Stimulated activated CD4-positive, alpha-beta T cell treated with anti-CD3 and anti-CD28 coated beads, Interleukin-2, amount 100 ng/mL, for 24 hours (primary cell): ENCODE measurements around the gene DNAH11.
"Not testable (repeated sequence)": the region's sequence is repeated elsewhere in the genome, so short reads cannot be mapped to it uniquely, and the experiment has no call there.

Experiments used
- DNase-seq, 2 donors: peaks; one replicate each; pipeline ENCODE4 v3.0.0-alpha.2; 2020

The DNAH11 gene

DNA sequence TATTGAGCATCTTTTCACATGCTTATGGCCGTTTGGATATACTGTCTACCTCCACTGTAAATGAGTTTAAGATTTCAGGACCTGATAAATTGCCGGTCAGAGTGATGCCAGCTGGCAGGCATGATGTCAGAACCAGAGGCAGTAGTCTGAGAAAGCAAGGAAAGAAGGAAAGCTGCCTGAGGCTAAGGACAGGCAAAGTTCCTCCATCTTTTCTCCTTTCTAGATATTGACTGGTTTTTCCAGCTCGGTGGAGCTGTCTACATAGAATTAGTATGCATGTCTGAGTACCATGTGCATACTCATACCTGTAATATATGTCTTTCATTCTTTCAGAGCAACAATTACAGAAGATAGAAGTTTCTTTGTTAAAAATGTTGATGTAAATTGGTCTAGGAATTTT lies 350.6 kb downstream of the DNAH11 start:
- DNase-seq: no peak

DNA sequence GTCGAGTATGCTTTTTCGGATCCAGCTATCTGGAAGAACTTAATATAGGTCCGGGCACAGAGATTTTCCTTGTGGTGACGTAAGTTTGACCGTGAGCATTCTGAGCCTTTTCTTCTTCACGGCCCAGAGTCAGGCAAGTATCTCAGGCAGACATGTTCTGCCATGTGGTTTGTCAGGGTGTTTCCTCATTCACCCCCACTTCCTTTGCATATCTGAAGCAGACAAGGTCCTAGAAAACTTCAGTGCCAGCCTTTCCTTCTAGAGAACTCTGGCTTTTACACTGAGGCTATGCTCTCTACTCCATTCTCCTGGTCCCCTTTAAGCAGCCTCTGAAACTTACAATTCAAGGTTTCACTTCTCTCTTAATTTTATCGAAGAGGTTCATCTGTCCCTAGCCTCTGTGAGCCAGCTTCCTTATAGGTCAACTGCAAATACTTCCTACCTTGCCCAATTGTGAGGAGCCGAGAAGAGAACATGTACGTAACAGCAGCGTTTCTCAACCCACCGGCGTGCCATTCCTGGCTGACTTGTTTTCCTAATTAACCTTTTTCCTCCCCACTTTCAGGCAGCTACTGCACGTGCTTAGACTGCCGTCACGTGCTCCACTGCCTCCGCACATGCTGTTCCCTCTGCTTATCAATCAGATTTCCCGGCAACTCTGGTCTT lies 355.6 kb downstream of the DNAH11 start:
- DNase-seq: no peak

DNA sequence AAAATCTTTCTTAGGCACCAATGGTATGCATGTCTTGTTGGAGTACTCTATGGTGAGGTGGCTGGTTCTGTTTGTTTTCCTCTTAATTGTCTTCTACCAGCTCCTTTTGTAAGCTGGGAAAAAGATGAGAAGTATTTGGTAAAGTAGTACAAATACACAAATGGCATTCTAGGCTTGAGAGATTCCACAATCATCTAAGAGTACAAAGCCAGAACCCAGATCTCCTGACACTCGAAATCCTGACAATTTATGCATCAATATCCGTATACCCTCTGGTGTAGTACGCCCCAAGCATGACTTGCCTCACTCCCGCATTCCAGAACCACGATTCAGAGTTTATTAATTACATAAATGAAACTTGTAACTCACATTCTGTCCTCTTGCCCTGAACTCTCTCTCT lies 359.4 kb downstream of the DNAH11 start:
- no peak for DNase-seq

GRCh38 chr7:21903020-21903786 lies 360.4 kb downstream of the DNAH11 start:
- DNase-seq: no peak

GRCh38 chr7:21908746-21909145 lies 365.9 kb downstream of the DNAH11 start:
- DNase-seq: no peak

DNA sequence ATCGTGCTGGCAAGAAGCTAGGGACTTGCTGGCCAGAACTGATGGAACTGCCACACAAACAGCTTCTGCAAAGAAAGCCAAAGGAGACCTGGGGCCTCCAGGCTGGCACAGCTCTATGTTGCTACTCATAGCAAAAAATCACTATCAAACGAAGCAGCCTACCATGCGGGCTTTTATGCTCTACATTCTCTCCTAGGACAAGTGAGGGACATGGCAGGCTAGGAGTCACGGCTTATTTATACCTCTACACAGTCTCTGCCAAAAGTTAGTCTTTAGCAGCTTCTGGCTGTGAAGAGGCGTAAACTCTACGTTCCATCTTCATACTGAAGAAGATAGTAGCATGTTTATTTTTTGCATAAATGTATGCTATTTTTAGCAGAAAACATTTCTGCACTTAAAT lies 367.4 kb downstream of the DNAH11 start:
- DNase-seq: no peak

- DNase-seq: no peak
Observed at GRCh38 chr7:21911341-21911875, 368.6 kb downstream of the DNAH11 start.

DNA sequence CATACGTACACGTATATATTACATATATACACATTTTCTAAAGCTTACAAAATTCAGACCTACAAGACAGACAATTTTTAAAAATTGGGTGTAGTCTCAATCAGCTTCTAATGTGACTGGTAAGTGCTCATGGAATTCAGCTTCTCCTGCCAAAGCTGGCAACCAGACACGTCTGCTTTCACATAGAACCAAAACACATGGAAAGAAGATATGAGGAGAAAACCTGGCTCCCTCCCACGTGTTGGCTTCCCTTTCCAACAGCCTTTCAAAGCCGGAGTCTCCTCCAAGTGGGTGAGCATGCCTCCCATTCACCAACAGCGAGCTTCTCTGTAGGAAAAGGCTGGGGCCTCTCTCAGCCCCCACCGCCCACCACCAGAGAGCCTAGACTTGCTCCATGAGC lies 369.5 kb downstream of the DNAH11 start:
- no peak for DNase-seq

GRCh38 chr7:21912931-21913780 lies 370.3 kb downstream of the DNAH11 start:
- DNase-seq: no peak

DNA sequence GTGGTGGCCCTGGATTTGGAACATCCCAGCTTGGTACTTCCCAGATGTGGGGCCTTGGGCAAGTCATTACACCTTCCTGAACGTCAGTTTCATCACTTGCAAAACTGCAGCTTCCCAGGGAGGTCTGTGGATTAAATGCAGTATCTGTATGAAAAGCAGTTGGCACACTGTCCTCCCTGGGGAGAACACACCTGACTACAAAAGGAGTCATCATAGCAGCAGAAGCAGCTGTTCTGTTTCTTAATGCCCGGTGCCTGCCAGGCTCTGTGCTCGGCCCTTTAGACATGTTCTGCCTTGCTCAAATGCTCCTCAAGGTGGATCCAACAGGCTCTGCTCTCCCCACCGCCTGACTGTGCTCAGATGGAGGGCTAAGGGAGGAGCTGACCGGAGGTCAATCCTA lies 371.8 kb downstream of the DNAH11 start:
- DNase-seq: no peak

DNA sequence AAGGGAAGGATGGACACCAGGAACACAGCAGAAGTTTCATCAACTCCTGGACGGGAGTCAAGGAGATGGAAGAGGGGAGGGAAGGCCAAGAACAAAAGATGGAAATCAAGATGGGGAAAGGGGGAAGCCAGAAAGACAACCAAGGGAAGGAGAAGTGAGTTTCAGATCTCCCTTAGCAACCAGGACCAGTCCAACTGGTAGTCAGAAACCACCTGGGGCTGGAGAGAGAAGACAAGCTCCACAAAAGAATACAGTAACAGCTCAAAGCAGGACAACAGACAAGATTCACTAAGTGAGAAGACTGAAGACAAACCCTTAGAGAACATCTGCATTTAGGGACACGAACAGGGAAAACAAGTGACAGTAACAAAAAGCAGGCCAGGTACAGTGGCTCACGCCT lies 372.3 kb downstream of the DNAH11 start:
- DNase-seq: no peak

- DNase-seq: no peak
Observed at GRCh38 chr7:21916176-21916575, 373.3 kb downstream of the DNAH11 start.

- DNase-seq: no peak
Observed at GRCh38 chr7:21916629-21917028, 373.8 kb downstream of the DNAH11 start.

GRCh38 chr7:21918216-21918615 lies 375.4 kb downstream of the DNAH11 start:
- no peak for DNase-seq

DNA sequence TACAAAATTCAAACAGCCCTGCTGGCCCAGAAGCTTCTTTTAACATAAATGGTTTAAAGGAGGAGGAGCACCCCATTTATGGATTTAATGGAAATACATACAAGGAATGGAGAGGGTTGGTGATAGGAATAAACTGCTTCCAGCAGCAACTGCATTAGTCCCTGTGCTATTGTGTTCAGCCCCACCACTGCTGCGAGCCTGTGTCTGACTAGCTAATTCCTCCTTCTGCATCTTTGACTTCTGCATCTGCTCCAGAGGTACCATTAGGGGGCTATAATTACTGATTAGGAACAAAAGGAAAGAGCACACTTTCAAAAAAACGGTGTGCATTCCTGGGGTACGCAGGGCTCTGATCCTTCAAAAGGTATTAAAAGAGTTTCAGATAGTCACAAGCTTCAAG lies 378.1 kb downstream of the DNAH11 start:
- DNase-seq: no peak

- no peak for DNase-seq
Observed at GRCh38 chr7:21922605-21923004, 379.8 kb downstream of the DNAH11 start.

DNA sequence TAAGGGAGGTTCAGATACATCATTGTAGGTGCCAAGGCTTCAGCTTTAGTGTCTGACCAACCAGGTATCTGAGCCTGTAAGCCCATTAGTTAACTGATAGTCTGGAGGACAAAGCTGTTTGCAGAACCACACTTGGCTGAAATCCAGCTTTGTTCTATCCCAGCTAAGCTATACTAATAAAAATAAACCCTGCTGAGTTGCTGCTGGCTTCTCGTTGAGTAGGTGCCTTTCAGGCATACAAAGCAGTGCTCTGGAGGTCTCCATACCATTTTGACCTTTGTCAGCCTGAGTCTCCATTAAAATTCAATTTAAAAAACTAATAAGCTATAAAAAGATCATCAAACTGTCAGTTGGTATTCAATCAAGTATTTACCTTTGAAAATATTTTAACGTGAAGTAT lies 380.8 kb downstream of the DNAH11 start:
- DNase-seq: no peak

- DNase-seq: no peak
Observed at GRCh38 chr7:21926448-21926847, 383.6 kb downstream of the DNAH11 start.

- DNase-seq: no peak
Observed at GRCh38 chr7:21927693-21928092, 384.9 kb downstream of the DNAH11 start.

- not testable (repeated sequence) for DNase-seq
Observed at GRCh38 chr7:21933293-21933692, 390.5 kb downstream of the DNAH11 start.

DNA sequence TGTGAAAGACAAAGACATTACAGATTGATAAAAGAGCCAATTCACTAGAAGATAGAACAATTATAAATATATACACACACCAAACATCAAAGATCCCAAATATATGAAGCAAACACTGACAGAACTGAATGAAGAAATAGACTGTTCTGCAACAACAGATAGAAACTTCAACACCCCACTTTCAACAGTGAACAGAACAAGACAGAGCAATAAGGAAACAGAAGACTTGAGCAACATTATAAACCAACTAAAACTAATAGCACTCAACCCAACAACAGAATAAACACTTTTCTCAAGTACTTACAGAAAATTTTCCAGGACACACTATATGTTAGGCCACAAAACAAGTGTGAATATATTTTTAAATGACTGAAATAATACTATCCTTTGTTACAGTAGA lies 392.0 kb downstream of the DNAH11 start:
- DNase-seq: no peak

DNA sequence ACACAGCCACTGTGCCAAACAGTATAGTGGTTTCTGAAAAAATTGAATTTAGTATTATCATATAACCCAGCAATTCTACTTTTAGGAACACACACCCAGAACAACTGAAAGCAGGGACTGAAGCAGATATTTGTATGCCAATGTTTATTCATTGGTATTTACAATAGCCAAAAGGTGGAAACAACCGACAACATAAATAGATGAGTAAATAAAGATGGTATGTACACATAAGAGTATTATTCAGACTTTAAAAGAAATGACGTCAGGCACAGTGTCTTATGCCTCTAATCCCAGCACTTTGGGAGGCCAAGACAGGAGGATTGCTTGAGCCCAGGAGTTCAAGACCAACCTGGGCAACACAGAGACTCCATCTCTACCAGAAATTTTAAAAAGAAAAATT lies 395.6 kb downstream of the DNAH11 start:
- no peak for DNase-seq

DNA sequence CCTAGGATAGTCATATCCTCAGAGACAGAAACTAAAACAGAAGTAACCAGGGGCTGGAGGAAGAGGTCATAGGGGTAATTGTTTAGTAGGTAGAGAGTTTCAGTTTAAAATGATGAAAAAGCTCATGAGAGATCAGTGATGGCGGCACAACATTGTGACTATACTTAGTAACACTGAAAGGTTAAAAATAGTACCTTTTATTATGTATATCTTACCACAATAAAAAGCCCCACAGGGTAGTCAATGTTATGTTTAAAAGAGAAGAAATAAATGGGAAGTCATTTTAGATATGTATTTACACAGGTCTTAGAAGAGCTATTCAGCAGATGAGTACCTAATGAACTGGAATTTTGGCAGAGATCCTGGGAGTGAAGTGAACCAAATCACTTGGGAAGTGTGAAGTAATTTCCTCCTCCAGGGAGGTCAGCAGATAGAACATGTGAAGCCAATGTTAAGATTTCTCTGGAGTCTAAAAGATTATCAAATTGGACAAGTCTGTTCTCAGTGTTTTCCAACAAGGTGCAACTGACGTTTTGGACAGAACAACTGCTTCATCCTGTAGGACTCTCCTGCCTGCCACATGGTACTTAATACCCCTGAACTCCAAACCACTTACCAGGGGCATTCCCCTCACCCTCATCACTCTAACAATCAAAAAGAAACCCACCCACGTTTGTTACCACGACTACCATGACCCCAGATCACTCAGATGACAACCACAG lies 396.5 kb downstream of the DNAH11 start:
- peak; percentile 50 to 69 for DNase-seq
